Measurements from ENCODE around the gene PADI3. TPM values are rescaled to one million over a fixed set of nuclear protein-coding genes. Genes with fewer than 3 reads are reported as not detected.

PADI3 gene
- not detected for total RNA-seq

GRCh38 chr1:17248781-17249180 lies at the start of gene PADI3:
TSS of gene PADI3 (plus strand) at chr1:17249098. CDS start at chr1:17249138, 40 bp downstream.

GRCh38 chr1:17204546-17205440 lies 44.1 kb upstream of the PADI3 start, which contains the start of gene PADI1:
TSS of gene PADI1 (plus strand) at chr1:17205128. CDS start at chr1:17205218, 90 bp downstream.

GRCh38 chr1:17307946-17308345 lies 59.0 kb downstream of the PADI3 start, which contains the start of gene PADI4:
TSS of gene PADI4 (plus strand) at chr1:17308197. CDS start at chr1:17308223, 26 bp downstream.

Small RNA genes lying within 50 kb of the gene (microRNA-seq; reads per million reads assigned to microRNA genes)
- gene MIR3972 (ENCODE audit: borderline microRNAs expressed, borderline replicate concordance): not detected

Other genes with a start within 250 kb of the PADI3 start
- 10 to 100 TPM; 58.0 to 58.3 TPM for gene ATP13A2, start 237.2 kb upstream of the PADI3 start, total RNA-seq
- gene SDHB, start 195.1 kb upstream of the PADI3 start, total RNA-seq: 10 to 100 TPM; 65.2 to 67.0 TPM
- not detected for gene PADI2, start 129.6 kb upstream of the PADI3 start, total RNA-seq
- not detected for gene PADI1, start 44.0 kb upstream of the PADI3 start, total RNA-seq
- under 1 TPM; 0.65 to 0.71 TPM for gene PADI4, start 59.1 kb downstream of the PADI3 start, total RNA-seq
- not detected for gene PADI6, start 123.1 kb downstream of the PADI3 start, total RNA-seq
- gene RCC2, start 190.6 kb downstream of the PADI3 start, total RNA-seq: 100 to 1,000 TPM; 104 to 107 TPM

Data from activated naive CD4-positive, alpha-beta T cell treated with anti-CD3 and anti-CD28 coated beads, Interleukin-2, amount 10 ng/mL, durations not matched to agents 5 hours and 36 hours (primary cell).